B cell (primary cell): ENCODE measurements around the gene COL9A3. TPM values are rescaled to one million over a fixed set of nuclear protein-coding genes. Genes with fewer than 3 reads are reported as not detected.

Experiments
- ATAC-seq: fragments of 200-7000 bp; cut with Tn5 transposase; one replicate; pipeline ENCODE4 v1.10.0; 2021; ENCODE audit warnings: low read depth, mild to moderate bottlenecking, moderate number of reproducible peaks, moderate library complexity
- CTCF ChIA-PET: fragments of 350-600 bp; sonication (Branson Sonifier 250); formaldehyde crosslinking; loops from one replicate; lab custom pipeline; 2021; ENCODE audit warnings: antibody characterized with exemption, inconsistent platforms; lab: Charles Lee
- POLR2A ChIA-PET: fragments of 350-600 bp; sonication (Branson Sonifier 250); formaldehyde crosslinking; loops from one replicate; lab custom pipeline; 2021; ENCODE audit warnings: antibody characterized with exemption; lab: Charles Lee
- DNase-seq: peaks from one replicate; pipeline ENCODE4 v3.0.0; 2013
- H2AFZ ChIP-seq: 2 replicates; pipeline ENCODE4 v1.6.1; 2012; ENCODE audit warnings: mild to moderate bottlenecking, low read depth, low read length; ENCODE audit not compliant: insufficient read depth, poor library complexity, severe bottlenecking
- H3K27ac ChIP-seq, 2 donors: 1 replicate in 1 of 2; 2 replicates in 1 of 2; pipeline ENCODE4 v1.5.1; 2012 to 2013; ENCODE audit warnings: low read length in 2 of 2, mild to moderate bottlenecking in 2 of 2, moderate library complexity in 1 of 2
- H3K27me3 ChIP-seq, 4 experiments: fragments of 200-600 bp in 1 of 4; sonication (generic) in 1 of 4; replicated peaks in 1 of 4; 1 replicate in 2 of 4; 2 replicates in 2 of 4; pipeline versions ENCODE4 v1.6.1 to v1.7.0; 2013 to 2016; ENCODE audit warnings: low read length in 3 of 4, mild to moderate bottlenecking in 2 of 4, mixed read lengths in 1 of 4, moderate library complexity in 1 of 4; ENCODE audit not compliant: insufficient read depth in 4 of 4, control insufficient read depth in 3 of 4; ENCODE audit errors: control extremely low read depth in 1 of 4
- H3K36me3 ChIP-seq, 2 experiments: replicated peaks in 1 of 2; 1 replicate in 1 of 2; 2 replicates in 1 of 2; pipeline versions ENCODE4 v1.6.1 to v1.7.1; 2013; ENCODE audit warnings: low read length in 1 of 2; ENCODE audit not compliant: insufficient read depth in 2 of 2, control insufficient read depth in 1 of 2; ENCODE audit errors: control extremely low read depth in 1 of 2, extremely low read depth in 1 of 2
- H3K4me1 ChIP-seq, 2 donors: fragments of 200-600 bp in 1 of 2; sonication (generic) in 1 of 2; 1 replicate in 1 of 2; 2 replicates in 1 of 2; pipeline versions ENCODE4 v1.5.1 to v1.6.1; 2013 to 2017; ENCODE audit warnings: low read length in 2 of 2; ENCODE audit not compliant: control insufficient read depth in 2 of 2, insufficient read depth in 2 of 2
- H3K4me2 ChIP-seq: replicated peaks from 2 replicates; pipeline ENCODE3; 2012; ENCODE audit warnings: mild to moderate bottlenecking, low read depth, low read length; ENCODE audit not compliant: poor library complexity, severe bottlenecking
- H3K4me3 ChIP-seq, 5 experiments: fragments of 200-600 bp in 1 of 5; sonication (generic) in 1 of 5; 1 replicate in 3 of 5; 2 replicates in 2 of 5; pipeline versions ENCODE4 v1.5.1 to v1.7.0; 2011 to 2016; ENCODE audit warnings: low read length in 4 of 5, mild to moderate bottlenecking in 4 of 5, low read depth in 2 of 5, control low read depth in 1 of 5, moderate library complexity in 1 of 5; ENCODE audit not compliant: insufficient read depth in 1 of 5; ENCODE audit errors: control extremely low read depth in 1 of 5, extremely low read depth in 1 of 5
- H3K79me2 ChIP-seq: fragments of 200-600 bp; sonication (generic); one replicate; pipeline ENCODE4 v1.6.0; 2016; ENCODE audit warnings: low read length; ENCODE audit not compliant: control insufficient read depth, insufficient read depth
- H3K9ac ChIP-seq: fragments of 200-600 bp; sonication (generic); 2 replicates; pipeline ENCODE4 v1.6.1; 2017; ENCODE audit warnings: mild to moderate bottlenecking, low read length, moderate library complexity
- H3K9me3 ChIP-seq, 3 donors: one replicate each; pipeline versions ENCODE4 v1.6.1 to v1.7.1; 2013; ENCODE audit warnings: low read length in 2 of 3; ENCODE audit not compliant: control insufficient read depth in 2 of 3, insufficient read depth in 1 of 3; ENCODE audit errors: control extremely low read depth in 1 of 3
- H4K20me1 ChIP-seq: 2 replicates; pipeline ENCODE4 v1.6.0; 2012; ENCODE audit warnings: mild to moderate bottlenecking, low read length; ENCODE audit not compliant: insufficient read depth, control insufficient read depth, poor library complexity, severe bottlenecking
- H3K27ac Mint-ChIP-seq: one replicate; pipeline ENCODE4 v1.8.0; 2021; ENCODE audit warnings: mixed read lengths
- H3K27me3 Mint-ChIP-seq: one replicate; pipeline ENCODE4 v1.8.0; 2021; ENCODE audit warnings: mixed read lengths
- H3K4me1 Mint-ChIP-seq: one replicate; pipeline ENCODE4 v1.8.0; 2021; ENCODE audit warnings: mixed read lengths
- H3K4me3 Mint-ChIP-seq: one replicate; pipeline ENCODE4 v1.8.0; 2021; ENCODE audit warnings: mixed read lengths
- H3K9me3 Mint-ChIP-seq: one replicate; pipeline ENCODE4 v1.8.0; 2022; ENCODE audit warnings: mixed read lengths; ENCODE audit not compliant: insufficient read depth
- EZH2 ChIP-seq: IDR thresholded peaks from 2 replicates; pipeline ENCODE4 v1.6.1; 2012; ENCODE audit warnings: borderline replicate concordance, low read depth, mild to moderate bottlenecking, moderate library complexity, low read length; ENCODE audit not compliant: insufficient read depth, poor library complexity, severe bottlenecking
- WGBS: methylation state at CpG from one replicate; pipeline ENCODE4 v1.1.5; 2013; ENCODE audit warnings: missing lambda C conversion rate; ENCODE audit not compliant: insufficient coverage; 5-methylcytosine and 5-hydroxymethylcytosine counted together
- intact Hi-C: fragments of 100-400 bp; cut with micrococcal nuclease; formaldehyde crosslinking; loops from one replicate; pipeline ENCODE4 v1.10.0; 2022
- polyA plus RNA-seq: library from polyadenylated mRNA; depleted of rRNA; stranded (reverse); fragments of >200 nt; gene quantifications from 2 replicates; pipeline ENCODE4 v1.2.3, GENCODE V29; 2012
- total RNA-seq, 2 donors: library from RNA; stranded (reverse); fragments of 120-200 nt in 1 of 2; gene quantifications; 1 replicate in 1 of 2; 2 replicates in 1 of 2; pipeline versions ENCODE4 v1.2.3 to v1.2.4, GENCODE V29; 2013 to 2022
- TF ChIP-seq, protein P1 (sequence below): fragments of 200-600 bp; IDR thresholded peaks from one replicate; pipeline ENCODE4 v1.8.0; 2022; ENCODE audit warnings: antibody characterized with exemption, mild to moderate bottlenecking

COL9A3 gene
- total and polyA plus RNA-seq, 2 donors (not counting 1 experiment from before 2014, with no cell fraction given) = 10.7 to 96.3 TPM

DNA sequence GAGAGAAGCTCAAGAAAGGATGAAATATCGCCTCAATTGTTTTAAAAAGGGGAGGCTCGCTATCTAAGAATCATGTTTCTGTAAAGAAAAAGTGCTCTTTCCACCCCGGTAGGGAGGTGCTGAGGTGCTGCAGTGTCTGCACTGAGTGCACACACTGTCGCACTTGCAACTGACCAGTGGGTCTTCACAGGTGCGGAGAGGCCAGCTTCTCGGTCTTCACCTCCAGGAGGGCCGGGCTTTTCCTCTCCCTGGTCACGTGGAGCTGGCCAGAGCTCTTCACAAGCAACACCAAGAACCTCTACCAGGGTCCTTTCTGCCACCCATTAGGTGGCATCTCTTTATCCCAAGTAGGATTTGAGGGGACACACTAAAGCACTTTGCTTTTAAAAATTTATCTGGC lies 72.6 kb downstream of the COL9A3 start:
- CTCF ChIA-PET = interaction anchor here (0.8 to 1.6 kb wide), 3 partner anchors 12 to 83 kb away, joined by 3 to 5 read pairs (median 4); no protein-coding TSS in a partner anchor

DNA sequence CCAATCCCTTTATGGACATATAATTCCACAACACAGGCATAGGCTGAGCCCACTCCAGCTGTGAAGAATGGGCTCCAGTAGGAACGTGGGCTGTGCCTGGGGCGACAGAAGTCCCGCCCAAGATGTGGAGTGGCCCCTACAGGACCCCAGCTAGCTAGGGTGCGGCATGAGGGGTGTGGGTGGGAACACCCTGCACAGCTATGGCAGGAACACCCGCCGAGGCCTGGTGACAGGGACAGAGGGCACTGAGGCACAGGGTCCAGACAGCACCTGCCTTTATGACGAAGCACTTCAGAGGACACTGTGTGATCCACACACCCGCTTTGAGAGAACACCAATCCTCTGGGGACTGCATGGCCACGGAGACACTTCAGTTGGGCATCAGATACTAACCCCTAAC lies 73.0 kb downstream of the COL9A3 start:
- no peak for ATAC-seq
- ChIA-PET CTCF (interaction anchor here (0.8 to 1.6 kb wide), 3 partner anchors 12 to 83 kb away, joined by 3 to 5 read pairs (median 4); no protein-coding TSS in a partner anchor), POLR2A (no interaction called here)
- no peaks in the 10 kb centered on the region for H3K27me3 ChIP-seq
- no peak overlapping the region for H3K27ac ChIP-seq
- Mint-ChIP-seq H3K4me3 (no peak overlapping the region), H3K4me1 (no peaks in the 10 kb centered on the region), H3K27ac (no peak overlapping the region), H3K9me3 (no peaks in the 10 kb centered on the region), H3K27me3 (no peaks in the 10 kb centered on the region)
- H3K79me2 ChIP-seq = no peaks in the 10 kb centered on the region
- no peaks in the 10 kb centered on the region for H3K9me3 ChIP-seq
- H3K4me2 ChIP-seq = no peak overlapping the region
- H3K36me3 ChIP-seq = peaks cover 3 to 85% of the 10 kb centered on the region in 2 experiments
- no peak for DNase-seq
- H3K4me3 ChIP-seq = no peak overlapping the region
- no peaks in the 10 kb centered on the region for H3K4me1 ChIP-seq
- TF ChIP-seq, protein P1, sequence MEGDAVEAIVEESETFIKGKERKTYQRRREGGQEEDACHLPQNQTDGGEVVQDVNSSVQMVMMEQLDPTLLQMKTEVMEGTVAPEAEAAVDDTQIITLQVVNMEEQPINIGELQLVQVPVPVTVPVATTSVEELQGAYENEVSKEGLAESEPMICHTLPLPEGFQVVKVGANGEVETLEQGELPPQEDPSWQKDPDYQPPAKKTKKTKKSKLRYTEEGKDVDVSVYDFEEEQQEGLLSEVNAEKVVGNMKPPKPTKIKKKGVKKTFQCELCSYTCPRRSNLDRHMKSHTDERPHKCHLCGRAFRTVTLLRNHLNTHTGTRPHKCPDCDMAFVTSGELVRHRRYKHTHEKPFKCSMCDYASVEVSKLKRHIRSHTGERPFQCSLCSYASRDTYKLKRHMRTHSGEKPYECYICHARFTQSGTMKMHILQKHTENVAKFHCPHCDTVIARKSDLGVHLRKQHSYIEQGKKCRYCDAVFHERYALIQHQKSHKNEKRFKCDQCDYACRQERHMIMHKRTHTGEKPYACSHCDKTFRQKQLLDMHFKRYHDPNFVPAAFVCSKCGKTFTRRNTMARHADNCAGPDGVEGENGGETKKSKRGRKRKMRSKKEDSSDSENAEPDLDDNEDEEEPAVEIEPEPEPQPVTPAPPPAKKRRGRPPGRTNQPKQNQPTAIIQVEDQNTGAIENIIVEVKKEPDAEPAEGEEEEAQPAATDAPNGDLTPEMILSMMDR = no peak
- no peak for TF ChIP-seq EZH2
- H4K20me1 ChIP-seq = peaks cover 31% of the 10 kb centered on the region
- no peak overlapping the region for H3K9ac ChIP-seq
- intact Hi-C loops = no loop called here
- WGBS = 93% methylated on average over 7 of the region's 9 CpGs
- H2AFZ ChIP-seq = no peak overlapping the region

More for the DNA sequence above, 72.6 kb downstream of the COL9A3 start:
- TF ChIP-seq, protein P1 = no peak
- TF ChIP-seq EZH2 = no peak
- Histone ChIP-seq H3K9me3 (no peaks in the 10 kb centered on the region), H3K27me3 (no peaks in the 10 kb centered on the region), H3K36me3 (peaks cover 2 to 82% of the 10 kb centered on the region in 2 experiments), H2AFZ (no peak overlapping the region), H4K20me1 (peaks cover 30% of the 10 kb centered on the region), H3K79me2 (no peaks in the 10 kb centered on the region), H3K9ac (no peak overlapping the region), H3K27ac (no peak overlapping the region), H3K4me1 (no peaks in the 10 kb centered on the region), H3K4me2 (no peak overlapping the region), H3K4me3 (no peak overlapping the region)
- ATAC-seq (no peak), DNase-seq (no peak)
- no peaks in the 10 kb centered on the region for H3K9me3 Mint-ChIP-seq
- no peak overlapping the region for H3K27ac Mint-ChIP-seq
- no peaks in the 10 kb centered on the region for H3K27me3 Mint-ChIP-seq
- no peak overlapping the region for H3K4me3 Mint-ChIP-seq
- intact Hi-C loops = no loop called here
- no peaks in the 10 kb centered on the region for H3K4me1 Mint-ChIP-seq
- POLR2A ChIA-PET = no interaction called here
- 98% methylated on average over 8 of the region's 8 CpGs for WGBS
